GM18502 (cell line): ENCODE results near the gene GIMAP5.
"Not testable (repeated sequence)": the region's sequence is repeated elsewhere in the genome, so short reads cannot be mapped to it uniquely, and the experiment has no call there.

Source experiments
- ATAC-seq: cut with Tn5 transposase; IDR thresholded peaks from one replicate; pipeline ENCODE4 v1.9.1; 2021; ENCODE audit warnings: mild to moderate bottlenecking; ENCODE audit not compliant: unreplicated experiment, poor library complexity

The GIMAP5 gene

DNA sequence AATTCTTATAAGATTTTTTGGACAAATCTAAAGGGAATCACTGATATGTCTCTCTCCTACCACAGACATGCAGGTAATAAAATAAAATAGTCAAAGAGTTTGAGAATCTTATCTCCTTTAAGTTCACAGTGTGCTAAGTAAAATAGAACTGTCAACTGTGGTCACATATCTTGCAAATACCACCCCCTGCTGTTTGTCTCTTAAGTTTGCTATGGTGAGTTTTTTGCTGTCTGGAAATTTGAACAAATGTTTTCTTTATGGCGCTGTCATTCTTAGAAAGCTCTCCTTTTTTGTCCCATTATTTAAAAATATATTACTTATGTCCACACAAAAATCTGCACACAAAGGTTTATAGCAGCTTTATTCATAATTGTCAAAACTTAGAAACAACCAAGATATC lies 19.6 kb downstream of the GIMAP5 start:
- no peak for ATAC-seq

DNA sequence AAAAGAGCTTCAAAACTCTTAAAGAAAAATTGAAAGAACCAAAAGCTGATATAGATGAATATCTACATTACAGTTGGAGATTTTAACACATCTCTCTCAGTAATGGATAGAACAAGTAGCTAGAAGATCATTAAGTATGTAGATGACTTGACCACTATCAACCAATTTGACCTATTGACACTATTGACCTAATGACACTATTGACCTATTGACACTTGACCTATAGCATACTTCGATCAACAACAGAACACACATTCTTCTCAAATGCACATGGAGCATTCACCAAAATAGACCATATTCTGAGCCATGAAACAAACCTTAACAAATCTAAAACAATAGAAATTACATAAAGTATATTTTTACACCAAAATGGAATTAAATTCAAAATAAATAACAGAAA lies 22.3 kb downstream of the GIMAP5 start:
- no peak for ATAC-seq

DNA sequence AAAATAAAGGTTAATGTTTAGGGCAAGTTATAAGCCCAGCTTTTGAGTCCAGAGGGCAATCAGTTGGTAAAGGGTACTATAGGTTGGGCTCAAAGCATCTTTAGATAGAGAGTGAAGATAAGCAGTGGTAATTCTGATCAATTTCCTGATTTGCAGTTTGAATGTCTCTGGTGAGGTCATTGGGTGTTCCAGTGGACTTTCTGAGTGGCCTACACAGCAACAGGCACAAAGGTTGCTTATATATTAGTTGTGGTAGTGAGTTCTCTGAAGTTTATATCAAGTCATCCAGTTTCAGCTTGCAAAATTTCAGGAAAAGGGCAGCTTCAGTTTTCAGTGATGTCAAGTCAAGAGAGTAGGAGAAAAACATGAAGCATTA lies 29.1 kb downstream of the GIMAP5 start:
- ATAC-seq: no peak

DNA sequence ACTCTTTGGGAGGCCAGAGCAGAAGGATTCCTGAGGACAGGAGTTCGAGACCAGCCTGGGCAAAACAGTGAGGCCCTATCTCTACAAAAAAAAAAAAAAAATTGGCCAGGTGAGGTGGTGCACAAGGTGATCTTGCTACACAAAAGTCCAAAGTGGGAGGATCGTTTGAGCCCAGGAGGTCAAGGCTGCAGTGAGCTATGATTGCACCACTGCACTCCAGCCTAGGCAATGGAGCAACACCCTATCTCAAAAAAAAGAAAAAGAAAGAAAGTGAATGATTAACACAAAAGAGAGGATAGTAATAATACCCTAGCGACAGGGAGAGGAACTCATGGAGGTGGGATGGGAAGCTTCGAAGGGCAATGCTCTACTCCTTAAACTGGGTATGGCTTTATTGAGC lies 32.5 kb downstream of the GIMAP5 start:
- no peak for ATAC-seq

DNA sequence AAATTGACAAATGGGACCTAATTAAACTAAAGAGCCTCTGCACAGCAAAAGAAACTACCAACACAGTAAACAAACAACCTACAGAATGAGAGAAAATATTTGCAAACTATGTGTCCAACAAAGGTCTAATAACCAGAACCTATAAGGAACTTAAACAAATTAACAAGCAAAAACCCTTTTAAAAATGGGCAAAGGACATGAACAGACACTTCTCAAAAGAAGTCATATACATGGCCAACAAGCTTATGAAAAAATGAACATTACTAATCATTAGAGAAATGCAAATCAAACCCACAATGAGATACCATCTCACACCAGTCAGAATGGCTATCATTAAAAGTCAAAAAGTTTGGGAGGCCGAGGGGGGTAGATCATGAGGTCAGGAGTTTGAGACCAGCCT lies 36.9 kb downstream of the GIMAP5 start:
- ATAC-seq: not testable (repeated sequence)

DNA sequence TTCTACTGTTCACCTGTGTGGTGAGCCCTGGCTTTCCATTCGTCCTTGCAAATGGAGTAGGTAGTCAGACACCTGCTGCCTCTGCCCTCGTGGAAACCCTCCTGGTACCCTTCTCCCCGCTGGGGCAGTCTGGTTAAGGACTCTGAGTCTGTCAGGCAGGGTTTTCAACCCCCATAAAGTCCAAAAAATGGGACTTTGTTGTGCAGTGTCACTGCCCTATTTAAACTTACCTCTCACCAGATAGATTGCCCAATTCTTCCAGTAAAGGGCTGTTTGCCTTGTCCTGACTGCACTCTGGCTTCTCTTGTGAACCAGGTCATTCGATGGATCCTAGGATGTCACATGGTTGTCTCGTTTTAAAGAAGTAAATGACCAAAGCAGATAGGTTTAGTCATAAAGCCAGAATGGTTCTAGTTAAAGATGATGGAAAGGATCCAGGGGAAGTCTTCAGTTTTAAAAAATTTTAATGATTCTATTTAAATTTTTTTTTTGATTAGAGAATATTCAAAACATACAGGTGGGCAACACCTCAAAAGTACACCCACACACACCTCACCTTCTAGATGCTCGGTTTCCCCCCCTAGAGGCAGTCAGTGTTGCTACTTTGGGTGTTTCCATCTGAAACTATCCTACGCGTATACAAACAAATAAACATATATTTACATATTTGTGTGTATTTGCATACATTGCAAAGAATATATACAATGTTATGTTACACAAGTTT lies 41.0 kb downstream of the GIMAP5 start:
- ATAC-seq: no peak

DNA sequence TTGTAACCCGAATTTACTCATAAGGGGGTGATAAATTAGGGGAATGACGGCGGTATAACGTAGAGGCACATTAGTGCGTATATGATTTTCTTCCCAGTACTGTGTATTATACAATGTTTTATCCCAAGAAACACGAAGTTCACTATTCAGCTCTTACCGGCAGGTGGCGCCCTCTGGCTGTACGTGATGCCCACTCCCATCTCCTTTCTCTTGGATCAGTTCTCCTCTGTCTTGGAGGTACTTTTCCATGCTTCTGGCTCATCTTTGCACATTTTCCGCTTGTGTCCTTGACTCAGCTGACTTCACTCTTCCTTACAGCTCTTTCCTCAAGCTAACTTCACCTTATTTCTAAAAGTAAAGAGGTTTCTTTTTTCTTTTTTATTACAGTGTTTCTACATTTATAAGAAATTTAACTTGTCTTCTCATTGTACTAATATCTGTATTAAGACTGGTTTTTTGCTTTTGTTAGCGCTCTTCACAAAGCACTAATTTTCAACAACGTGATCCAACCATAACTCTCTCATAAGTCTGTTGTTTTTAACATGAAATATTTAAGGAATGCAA lies 41.6 kb downstream of the GIMAP5 start:
- ATAC-seq: no peak

DNA sequence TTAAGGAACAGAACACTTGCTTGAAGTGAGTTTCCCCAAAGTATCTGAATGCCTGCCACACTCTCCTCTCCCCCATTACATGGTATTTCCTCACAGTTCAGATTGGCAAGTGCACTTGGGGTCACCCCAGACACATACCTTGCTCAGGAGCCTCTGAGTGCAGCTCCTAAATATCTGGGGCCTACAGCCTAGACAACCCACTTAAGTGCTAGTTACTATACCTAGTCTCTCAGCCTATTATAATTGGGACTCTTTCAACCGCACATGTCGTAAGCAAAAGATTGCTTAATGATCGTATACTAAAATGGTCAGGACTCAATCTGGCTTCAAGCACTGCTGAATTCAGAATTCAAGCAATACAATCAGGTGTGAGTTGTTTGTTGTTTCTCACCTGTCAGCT lies 43.1 kb downstream of the GIMAP5 start:
- ATAC-seq: no peak

DNA sequence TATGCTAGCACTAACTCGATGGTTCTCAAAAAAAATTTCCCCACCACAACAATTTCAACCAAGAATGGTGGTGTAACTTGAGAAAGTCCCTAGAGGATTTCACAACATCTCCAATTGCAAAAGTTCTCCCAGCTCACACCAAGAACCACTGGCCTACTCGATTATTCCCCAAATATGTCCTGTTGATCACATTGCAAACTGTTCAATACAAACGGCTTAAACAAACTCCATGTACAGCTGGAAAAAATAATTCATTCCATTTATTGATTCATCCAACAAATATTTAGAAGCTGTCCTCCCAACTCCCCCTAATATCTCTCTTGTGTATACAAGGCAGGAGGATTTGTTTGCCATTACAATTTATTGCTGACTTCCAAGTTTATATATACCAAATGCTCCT lies 43.9 kb downstream of the GIMAP5 start:
- no peak for ATAC-seq

DNA sequence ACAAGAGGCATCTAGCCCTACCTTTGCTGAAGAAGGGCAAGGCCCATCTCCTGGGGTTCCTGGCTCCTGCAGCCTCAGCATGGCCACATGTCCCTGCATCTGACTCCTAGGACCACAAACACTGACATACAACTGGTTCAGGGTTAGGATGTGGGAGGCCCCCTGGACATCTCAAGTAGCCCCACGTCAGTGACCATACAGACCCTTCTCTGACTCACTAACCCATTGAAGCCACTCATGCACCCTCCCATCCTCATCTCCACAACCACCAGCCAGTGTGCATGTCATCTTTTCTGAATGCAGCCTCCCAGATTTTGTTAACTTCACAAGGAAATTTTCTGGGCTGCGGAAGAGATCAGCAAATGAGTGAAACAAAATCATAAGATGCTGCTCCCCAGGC lies 44.7 kb downstream of the GIMAP5 start:
- ATAC-seq: no peak

DNA sequence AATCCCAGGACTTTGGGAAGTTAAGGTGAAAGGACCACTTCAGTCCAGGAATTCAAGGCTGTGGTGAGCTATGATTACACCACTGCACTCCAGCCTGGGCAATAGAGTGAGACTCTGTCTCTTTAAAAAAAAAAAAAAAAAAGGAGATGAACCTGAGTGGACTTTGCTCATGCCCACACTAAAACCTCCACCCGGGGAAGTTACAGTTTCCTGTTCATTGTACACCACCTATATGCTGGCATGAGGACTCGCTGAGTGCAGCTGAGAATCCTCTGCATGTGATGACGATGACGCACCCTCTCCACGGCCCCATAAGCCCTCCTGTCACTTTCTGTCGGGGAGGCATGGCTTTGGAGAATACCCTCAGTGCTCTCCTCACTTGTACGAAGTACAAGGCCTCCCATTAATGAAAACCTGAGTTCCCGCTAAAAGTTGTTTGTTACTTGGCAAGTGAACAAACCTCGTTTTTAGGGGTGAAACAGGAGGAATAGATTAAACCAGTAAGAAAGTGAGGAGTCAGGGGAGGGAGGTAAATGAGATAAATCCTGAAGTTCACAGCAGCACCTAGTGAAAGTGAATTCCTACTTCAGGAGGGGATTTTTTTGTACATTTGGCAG lies 47.0 kb downstream of the GIMAP5 start:
- no peak for ATAC-seq

DNA sequence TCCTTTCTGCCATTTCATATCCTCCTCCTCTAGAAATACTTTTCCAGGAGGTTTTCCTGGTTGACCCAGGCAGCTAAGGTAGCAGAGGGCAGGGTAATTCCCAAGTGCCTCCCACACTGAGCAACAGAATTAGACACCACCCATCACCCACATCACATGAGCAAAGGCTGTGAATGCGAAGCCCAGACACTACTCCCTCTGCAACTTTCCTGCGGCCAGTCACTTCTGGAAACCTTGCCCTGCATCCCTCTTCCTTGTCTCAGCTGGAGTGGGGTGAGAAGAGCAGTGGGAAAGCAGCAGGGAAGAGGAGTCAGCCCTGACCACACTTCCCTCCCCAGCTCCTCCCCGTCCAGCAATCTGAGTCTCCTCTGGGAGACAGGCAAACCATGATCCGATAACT lies 47.7 kb downstream of the GIMAP5 start:
- no peak for ATAC-seq

DNA sequence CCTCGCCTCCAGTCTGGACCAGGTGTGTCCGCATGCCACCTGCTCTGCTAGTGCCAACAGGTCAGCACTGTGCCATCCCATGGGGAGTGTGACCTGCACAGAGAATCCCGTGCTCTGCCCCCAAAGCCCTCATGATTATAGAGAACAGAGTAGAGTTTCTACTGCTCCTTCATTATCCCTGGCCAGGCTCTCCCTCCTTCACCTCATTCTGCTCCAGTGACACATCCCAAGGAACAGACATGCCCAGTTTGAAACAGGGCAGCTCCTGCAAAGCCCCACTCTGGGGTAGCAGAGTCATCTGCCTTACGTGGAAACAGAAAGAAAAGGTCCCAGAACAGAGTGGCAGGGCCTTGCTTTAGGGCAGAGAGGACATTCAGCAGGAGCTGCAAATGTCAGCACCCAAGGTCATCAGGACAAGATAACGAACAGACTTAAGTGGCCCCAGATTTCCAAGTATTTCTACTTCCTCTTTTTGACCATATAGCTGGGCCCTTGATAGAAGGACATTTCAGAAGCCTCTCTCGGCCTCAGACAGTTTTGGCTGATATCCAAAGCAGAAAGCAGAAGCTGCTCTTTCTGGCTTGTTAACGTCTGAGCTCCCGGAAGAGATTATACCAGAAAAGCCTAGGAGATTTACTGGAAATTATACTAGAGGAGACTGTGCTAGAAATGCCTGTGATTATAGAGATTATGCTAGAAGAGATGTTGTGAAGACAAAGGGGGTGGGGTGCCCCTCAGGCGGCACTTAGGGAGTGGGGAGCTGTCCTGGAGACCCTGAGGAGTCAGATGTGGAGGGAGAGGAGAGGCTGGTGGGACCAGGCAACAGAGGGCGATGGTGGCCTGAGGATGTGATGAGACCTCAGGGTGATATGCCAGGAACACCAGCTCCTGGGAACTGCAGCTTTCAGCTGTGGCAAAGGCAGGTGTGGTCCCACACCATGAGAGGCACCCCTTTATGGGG lies 50.4 kb downstream of the GIMAP5 start:
- ATAC-seq: no peak

DNA sequence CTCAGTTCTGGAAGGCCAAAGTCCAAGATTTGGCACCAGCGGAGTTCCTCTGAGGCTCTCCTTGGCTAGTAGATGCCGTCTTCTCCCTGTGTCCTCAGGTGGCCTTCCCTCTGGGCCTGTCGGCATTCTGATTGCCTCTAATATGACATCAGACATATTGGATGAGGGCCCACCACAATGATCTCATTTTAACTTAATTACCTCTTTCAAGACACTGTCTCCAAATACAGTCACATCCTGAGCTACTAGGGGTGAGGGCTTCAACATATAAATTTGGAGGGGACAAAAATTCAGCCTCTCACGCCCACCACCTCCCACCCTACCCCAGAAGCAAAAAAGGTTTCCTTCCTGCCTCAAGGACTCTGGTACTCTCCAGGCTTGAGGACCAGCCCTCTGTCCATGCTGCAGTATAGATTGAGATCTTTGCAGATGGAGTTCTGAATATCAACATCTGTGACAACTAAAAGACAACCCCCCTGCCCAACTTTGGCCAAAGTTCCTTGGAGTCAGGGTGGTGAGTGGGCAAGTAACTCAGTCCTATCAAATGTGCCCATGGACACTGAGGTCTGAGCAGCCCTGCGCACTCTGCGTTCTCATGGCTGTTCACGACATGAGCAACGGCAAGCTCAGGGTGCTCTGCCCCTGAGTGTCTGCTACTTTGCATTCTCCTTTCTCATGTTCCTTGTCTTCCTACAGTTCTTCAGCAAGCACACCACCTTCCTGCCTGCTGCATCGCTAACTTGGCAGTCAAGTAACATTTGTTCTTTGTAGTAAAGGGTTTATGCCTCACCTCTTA lies 51.5 kb downstream of the GIMAP5 start:
- ATAC-seq: no peak

DNA sequence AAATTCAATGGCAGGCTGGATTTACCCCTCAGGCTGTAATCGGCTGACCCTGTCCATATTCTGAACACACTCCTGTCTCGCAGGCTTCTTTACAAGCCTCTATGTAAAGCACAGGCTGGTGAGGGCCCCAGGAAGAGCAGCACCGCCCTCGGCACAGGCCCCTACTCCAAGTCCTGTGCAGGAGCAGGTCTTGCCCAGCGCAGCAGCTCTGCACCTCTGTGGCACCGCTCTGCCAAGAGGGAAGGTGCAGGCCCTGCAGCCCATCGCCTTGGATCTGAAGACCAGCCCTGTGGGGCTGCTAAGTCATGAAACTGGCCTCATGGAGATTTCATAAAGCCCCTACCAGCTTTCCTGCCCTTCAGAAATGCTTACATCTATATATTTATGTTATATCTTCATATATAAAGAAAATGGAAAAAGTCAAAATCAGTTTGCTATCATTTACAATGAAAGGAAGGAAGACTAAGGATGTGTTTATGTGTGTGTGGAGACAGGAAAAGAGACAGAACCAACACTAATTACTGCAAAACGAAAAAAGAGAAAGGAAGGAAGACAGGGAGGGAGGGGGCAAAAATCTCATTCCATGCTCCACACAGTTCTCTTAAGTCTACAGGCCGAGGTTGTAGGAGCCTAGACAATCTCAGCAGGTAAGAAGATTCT lies 53.3 kb downstream of the GIMAP5 start:
- no peak for ATAC-seq

DNA sequence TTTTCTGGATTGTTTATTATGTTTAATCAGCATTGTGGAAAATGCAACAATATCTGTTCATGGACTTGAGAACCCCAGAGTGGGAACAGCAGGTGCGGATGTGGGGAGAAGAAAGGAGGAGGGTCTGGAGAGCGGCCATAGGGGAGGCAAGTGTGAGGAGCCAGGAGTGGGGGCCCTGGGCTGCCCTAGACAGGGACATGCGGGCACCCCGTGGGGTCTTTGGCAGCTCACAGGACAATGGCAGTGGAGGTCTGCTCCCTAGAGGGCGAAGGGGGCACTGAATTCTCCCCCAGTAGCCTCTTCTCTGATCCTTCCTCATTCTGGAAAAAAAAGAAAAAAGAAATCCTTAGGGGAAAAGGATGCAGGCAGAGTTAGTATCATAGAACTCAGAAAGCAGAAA lies 54.1 kb downstream of the GIMAP5 start:
- ATAC-seq: no peak

DNA sequence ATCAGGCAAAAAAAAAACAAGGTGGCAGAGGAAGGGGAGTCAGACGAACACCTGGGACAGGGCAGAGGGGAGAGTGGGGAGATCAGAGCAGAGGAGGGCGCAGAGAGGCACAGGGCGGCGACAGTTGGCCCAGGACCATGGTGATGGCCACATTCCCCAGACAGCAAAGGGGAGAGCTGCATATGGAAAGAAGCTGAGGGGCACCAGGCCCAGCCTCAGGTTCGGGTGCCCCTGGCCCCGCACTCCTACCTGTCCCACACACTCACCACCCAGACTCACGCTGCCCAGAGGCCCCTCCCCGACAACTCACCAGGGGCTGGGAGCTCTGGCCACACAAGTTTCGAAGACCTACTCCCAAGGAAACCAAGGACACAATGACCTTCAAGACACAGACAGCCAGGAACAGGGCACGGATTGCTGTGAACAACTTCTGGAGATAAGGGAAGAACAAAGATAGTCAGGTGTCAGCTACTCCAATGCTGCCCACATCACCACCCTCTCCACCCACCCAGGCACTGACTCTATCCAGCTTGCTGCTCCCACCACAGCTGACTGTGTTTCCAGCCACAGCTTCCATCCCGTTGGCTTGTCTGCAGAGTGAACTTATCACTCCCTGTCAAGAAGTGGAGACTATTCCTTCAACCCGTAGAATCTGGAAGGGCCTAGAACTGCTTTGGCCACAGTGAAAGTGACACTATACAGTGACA lies 54.7 kb downstream of the GIMAP5 start:
- ATAC-seq: no peak
